A673 (cell line): ENCODE measurements around the gene CREB3L2. TPM values are rescaled to one million over a fixed set of nuclear protein-coding genes. Genes with fewer than 3 reads are reported as not detected.

Experiments used
- BruUV-seq: library from RNA; stranded (reverse); fragments of 400-500 nt; replicated peaks from 2 replicates; lab custom pipeline; 2021; lab: Mats Ljungman, UMichigan
- CTCF ChIA-PET: fragments of 300-600 bp; sonication (Branson Sonifier 250); formaldehyde crosslinking; loops from one replicate; lab custom pipeline; 2022; ENCODE audit warnings: antibody characterized with exemption; lab: Charles Lee
- POLR2A ChIA-PET: fragments of 300-600 bp; sonication (Branson Sonifier 250); formaldehyde crosslinking; loops from one replicate; lab custom pipeline; 2022; ENCODE audit warnings: antibody characterized with exemption; ENCODE audit not compliant: low non-redundant PET; lab: Charles Lee
- DNase-seq: peaks from one replicate; pipeline ENCODE4 v3.0.0-alpha.2; 2015; ENCODE audit warnings: low spot score
- H3K27ac ChIP-seq: fragments of 200-600 bp; sonication (generic); 2 replicates; pipeline ENCODE4 v1.5.1; 2016; ENCODE audit warnings: mixed run types, low read depth, mild to moderate bottlenecking, mixed read lengths, antibody characterized with exemption, low read length; ENCODE audit not compliant: poor library complexity, severe bottlenecking
- H3K27me3 ChIP-seq: fragments of 200-600 bp; sonication (generic); replicated peaks from 2 replicates; pipeline ENCODE4 v1.6.1; 2017; ENCODE audit warnings: mixed run types, low read depth, mild to moderate bottlenecking, mixed read lengths, antibody characterized with exemption, low read length; ENCODE audit not compliant: insufficient read depth, poor library complexity
- H3K36me3 ChIP-seq: fragments of 200-600 bp; sonication (generic); 2 replicates; pipeline ENCODE4 v1.6.1; 2016; ENCODE audit warnings: mixed run types, mild to moderate bottlenecking, mixed read lengths, antibody characterized with exemption, low read length; ENCODE audit not compliant: insufficient read depth, poor library complexity, severe bottlenecking
- H3K4me1 ChIP-seq: fragments of 200-600 bp; sonication (generic); 2 replicates; pipeline ENCODE4 v1.6.1; 2017; ENCODE audit warnings: mixed run types, mild to moderate bottlenecking, mixed read lengths, antibody characterized with exemption, low read length; ENCODE audit not compliant: insufficient read depth, poor library complexity, severe bottlenecking
- H3K4me3 ChIP-seq: fragments of 200-600 bp; sonication (generic); 2 replicates; pipeline ENCODE4 v1.5.1; 2016; ENCODE audit warnings: low read depth, mixed run types, mild to moderate bottlenecking, mixed read lengths, low read length; ENCODE audit not compliant: poor library complexity, severe bottlenecking
- H3K9me3 ChIP-seq: fragments of 200-600 bp; sonication (generic); 2 replicates; pipeline ENCODE4 v1.6.1; 2016; ENCODE audit warnings: mixed run types, low read depth, mild to moderate bottlenecking, mixed read lengths, antibody characterized with exemption, low read length; ENCODE audit not compliant: poor library complexity, severe bottlenecking
- CTCF ChIP-seq: fragments of 300-800, 200-600 bp; sonication (generic); conservative IDR thresholded peaks from 2 replicates; pipeline ENCODE4 v1.5.1; 2017; ENCODE audit warnings: low read depth, mild to moderate bottlenecking, antibody characterized with exemption, low read length, moderate library complexity, mixed read lengths
- EZH2 ChIP-seq: fragments of 200-600 bp; sonication (generic); IDR thresholded peaks from 2 replicates; pipeline ENCODE4 v1.6.1; 2017; ENCODE audit warnings: borderline replicate concordance, low read depth, mild to moderate bottlenecking, mixed read lengths, antibody characterized with exemption, low read length; ENCODE audit not compliant: poor library complexity, severe bottlenecking
- intact Hi-C: fragments of 100-400 bp; cut with micrococcal nuclease; formaldehyde crosslinking; loops from one replicate; pipeline ENCODE4 v1.10.0; 2022; ENCODE audit not compliant: unreplicated experiment
- total RNA-seq: library from RNA; stranded (reverse); gene quantifications from 2 replicates; pipeline ENCODE4 v1.2.3, GENCODE V29; 2021

Gene CREB3L2
- total RNA-seq, 1 experiment from 2014 or later = 17.0 TPM

- Histone ChIP-seq H3K36me3 (no peaks in the 10 kb centered on the region), H3K4me1 (no peaks in the 10 kb centered on the region), H3K4me3 (no peak overlapping the region), H3K27ac (no peak overlapping the region), H3K27me3 (no peaks in the 10 kb centered on the region), H3K9me3 (no peaks in the 10 kb centered on the region)
- ChIA-PET POLR2A (no interaction called here), CTCF (no interaction called here)
- intact Hi-C loops = no loop called here
- TF ChIP-seq EZH2 (no peak), CTCF (no peak)
- no peak for DNase-seq
- BruUV-seq = no TSS peak
Measured at GRCh38 chr7:137862964-137863363, 138.9 kb downstream of the CREB3L2 start.

GRCh38 chr7:137862358-137862757 is 139.5 kb downstream of the CREB3L2 start:
- no peak overlapping the region for H3K4me3 ChIP-seq
- ChIA-PET CTCF (no interaction called here), POLR2A (no interaction called here)
- BruUV-seq = no TSS peak
- no peaks in the 10 kb centered on the region for H3K36me3 ChIP-seq
- no peaks in the 10 kb centered on the region for H3K4me1 ChIP-seq
- intact Hi-C loops = no loop called here
- no peaks in the 10 kb centered on the region for H3K9me3 ChIP-seq
- TF ChIP-seq CTCF (no peak), EZH2 (no peak)
- no peak overlapping the region for H3K27ac ChIP-seq
- no peaks in the 10 kb centered on the region for H3K27me3 ChIP-seq
- DNase-seq = no peak

- BruUV-seq = no TSS peak
- Histone ChIP-seq H3K4me3 (no peak overlapping the region), H3K27ac (no peak overlapping the region), H3K27me3 (no peaks in the 10 kb centered on the region), H3K9me3 (no peaks in the 10 kb centered on the region), H3K4me1 (no peaks in the 10 kb centered on the region), H3K36me3 (no peaks in the 10 kb centered on the region)
- ChIA-PET CTCF (interaction anchor here (0.6 kb wide), 1 partner anchor 1521 kb away, joined by 3 read pairs; no protein-coding TSS in a partner anchor), POLR2A (no interaction called here)
- intact Hi-C loops = no loop called here
- TF ChIP-seq CTCF = no peak
- TF ChIP-seq EZH2 = no peak
- DNase-seq = no peak
Measured at GRCh38 chr7:137860542-137860941, 141.3 kb downstream of the CREB3L2 start.
